Adrenal gland (tissue), 12 donors: Measurements from ENCODE around the gene PAQR7. TPM values are rescaled to one million over a fixed set of nuclear protein-coding genes. Genes with fewer than 3 reads are reported as not detected.

ENCODE experiments used
- DNase-seq, 7 donors: peaks; one replicate each; pipeline ENCODE4 v3.0.0-alpha.2; 2019 to 2020
- H3K27ac ChIP-seq, 5 donors: fragments of 200-600 bp; sonication (generic) in 4 of 5; 1 replicate in 3 of 5; 2 replicates in 2 of 5; pipeline versions ENCODE4 v1.5.1 to v1.8.0; 2016 to 2020; ENCODE audit warnings: mild to moderate bottlenecking in 1 of 5
- H3K27me3 ChIP-seq: fragments of 200-600 bp; 2 replicates; pipeline ENCODE4 v1.8.0; 2021
- H3K36me3 ChIP-seq, 2 donors: fragments of 200-600 bp; replicated peaks in 1 of 2; 1 replicate in 1 of 2; 2 replicates in 1 of 2; pipeline versions ENCODE4 v1.5.1 to v1.8.0; 2018 to 2022
- H3K4me1 ChIP-seq, 2 donors: fragments of 200-600 bp; replicated peaks in 1 of 2; 1 replicate in 1 of 2; 2 replicates in 1 of 2; pipeline versions ENCODE4 v1.5.1 to v1.8.0; 2018 to 2021
- H3K4me3 ChIP-seq, 4 donors: fragments of 200-600 bp; sonication (generic) in 3 of 4; one replicate each; pipeline ENCODE4 v1.5.1; 2016 to 2018
- H3K9me3 ChIP-seq, 3 donors: fragments of 200-600 bp; sonication (generic) in 1 of 3; replicated peaks in 1 of 3; 1 replicate in 2 of 3; 2 replicates in 1 of 3; pipeline versions ENCODE4 v1.5.1 to v1.8.0; 2016 to 2021
- CTCF ChIP-seq, 6 experiments: fragments of 450-650 bp in 4 of 6; fragments of 200-600 bp in 2 of 6; sonication (generic) in 1 of 6; IDR thresholded peaks; 1 replicate in 5 of 6; 2 replicates in 1 of 6; pipeline versions ENCODE4 v1.5.1 to v1.8.0; 2016 to 2021; ENCODE audit warnings: antibody characterized with exemption in 6 of 6, mild to moderate bottlenecking in 2 of 6, moderate library complexity in 1 of 6
- POLR2A ChIP-seq, 2 donors: fragments of 450-650 bp; IDR thresholded peaks; one replicate each; pipeline ENCODE4 v1.6.1; 2017; ENCODE audit warnings: antibody characterized with exemption in 2 of 2, mild to moderate bottlenecking in 2 of 2, moderate library complexity in 1 of 2
- WGBS, 4 donors: extraction: QIAGEN DNeasy Blood & Tissue Kit in 2 of 4; methylation state at CpG; one replicate each; pipeline versions ENCODE4 v1.1.5 to v1.1.7; 2013 to 2017; 5-methylcytosine and 5-hydroxymethylcytosine counted together
- intact Hi-C, 2 donors: fragments of 100-400 bp; cut with DNase I; formaldehyde crosslinking; loops; one replicate each; pipeline versions ENCODE4 v1.14.1 to v1.15.0; 2022 to 2023
- polyA plus RNA-seq, 3 donors: library from polyadenylated mRNA; stranded (reverse); fragments of 200-250 nt in 2 of 3; fragments of 350-450 nt in 1 of 3; fragmentation: Illumina TruSeq in 1 of 3; extraction: RNeasy Lipid Tissue Mini Kit (QIAGEN cat#74804) in 1 of 3; gene quantifications; one replicate each; pipeline ENCODE4 v1.2.3, GENCODE V29; 2013 to 2014
- total RNA-seq, 9 donors: library from RNA; depleted of rRNA in 4 of 9; stranded (reverse); fragments of >200 nt in 4 of 9; fragments of 120-200 nt in 1 of 9; fragmentation: NEBNext Ultra II Directional in 1 of 9; extraction: Animal tissue kit (Norgen Biotek cat#: 25700) in 1 of 9; gene quantifications; one replicate each; pipeline versions ENCODE4 v1.1.0 to v1.2.4, GENCODE V29; 2013 to 2023
- donor health status: healthy with polysubstance abuse.
- donor health status: Bipolar disorder and iron deficiency.
- donor health status: DM: yes; HTN: yes; CAD: no.
- donor health status: DM: no; HTN: no; CAD: no.
- donor health status: DM: no; HTN: no; CAD: no.
- donor health status: DM: yes; HTN: yes; CAD: no.

PAQR7 gene
- total and polyA plus RNA-seq, 12 donors: 19.9 to 71.8 (median 34.0) TPM

DNA sequence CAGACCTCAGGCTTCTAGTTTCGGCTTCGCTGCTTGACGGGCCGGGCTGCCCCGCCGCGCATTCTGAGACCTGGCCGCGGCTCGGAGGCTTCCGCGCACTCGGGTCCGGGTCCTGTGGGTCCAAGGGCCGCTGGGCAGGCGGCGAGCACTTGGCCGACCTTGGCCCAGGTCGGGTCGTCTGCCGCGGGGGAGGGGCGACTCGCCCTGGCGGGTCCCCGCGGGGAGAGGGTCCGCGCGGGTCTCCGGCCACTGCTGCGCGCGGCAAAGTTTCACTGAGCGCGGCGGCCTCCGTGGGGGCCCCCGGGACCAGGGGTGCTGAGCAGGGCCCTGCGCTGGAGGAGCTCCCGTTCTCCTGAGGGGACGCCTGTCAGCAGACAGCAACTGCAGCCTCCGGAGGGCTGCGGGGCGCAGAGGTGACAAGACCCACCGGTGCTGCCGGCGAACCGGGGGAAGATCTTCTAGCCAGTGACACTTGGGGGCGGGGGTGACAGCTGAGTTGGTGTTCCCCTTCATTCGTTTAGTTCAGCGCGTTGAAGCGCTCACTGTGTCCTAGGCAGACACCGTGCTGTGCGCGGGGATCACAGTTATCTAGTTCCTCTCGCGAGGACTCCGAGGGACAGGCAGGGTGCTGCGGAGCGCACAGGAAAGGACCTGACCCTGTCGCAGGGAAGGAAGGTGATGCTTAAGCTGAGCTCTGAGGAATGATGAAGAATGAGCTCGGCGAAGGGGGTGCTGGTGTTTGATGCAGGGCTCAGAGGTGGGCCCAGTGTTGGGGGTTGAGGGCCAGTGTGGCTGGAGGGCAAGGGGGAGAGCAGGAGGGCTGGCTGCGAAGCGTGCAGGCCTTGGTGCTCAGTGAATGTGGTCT lies 55.0 kb downstream of the PAQR7 start:
- Histone ChIP-seq H3K4me1 (peaks cover 37 to 59% of the 10 kb centered on the region in 2 donors), H3K9me3 (no peaks in the 10 kb centered on the region), H3K36me3 (peaks cover 0 to 20% of the 10 kb centered on the region in 2 donors), H3K27me3 (no peaks in the 10 kb centered on the region), H3K4me3 (peak overlapping the region; percentile 26 to 99 (median 82)), H3K27ac (peak overlapping the region; percentile 92 to 98 (median 93))
- WGBS, 4 donors: 1 to 2% (median 1%) methylated on average over 12 to 67 of the region's 67 CpGs
- DNase-seq: peak in 6 of 7 donors; percentile 69 to 89 (median 80)
- intact Hi-C loops: loop anchor here (5.0 to 10.0 kb wide), 3 partner anchors 42 to 174 kb away; partner anchors contain the start of gene PAFAH2 (in 1 of the 2)
- TF ChIP-seq POLR2A (IDR thresholded peaks at IDR 0.05) (peak; percentile 32 to 79), CTCF (IDR thresholded peaks at IDR 0.05) (no peak)

DNA sequence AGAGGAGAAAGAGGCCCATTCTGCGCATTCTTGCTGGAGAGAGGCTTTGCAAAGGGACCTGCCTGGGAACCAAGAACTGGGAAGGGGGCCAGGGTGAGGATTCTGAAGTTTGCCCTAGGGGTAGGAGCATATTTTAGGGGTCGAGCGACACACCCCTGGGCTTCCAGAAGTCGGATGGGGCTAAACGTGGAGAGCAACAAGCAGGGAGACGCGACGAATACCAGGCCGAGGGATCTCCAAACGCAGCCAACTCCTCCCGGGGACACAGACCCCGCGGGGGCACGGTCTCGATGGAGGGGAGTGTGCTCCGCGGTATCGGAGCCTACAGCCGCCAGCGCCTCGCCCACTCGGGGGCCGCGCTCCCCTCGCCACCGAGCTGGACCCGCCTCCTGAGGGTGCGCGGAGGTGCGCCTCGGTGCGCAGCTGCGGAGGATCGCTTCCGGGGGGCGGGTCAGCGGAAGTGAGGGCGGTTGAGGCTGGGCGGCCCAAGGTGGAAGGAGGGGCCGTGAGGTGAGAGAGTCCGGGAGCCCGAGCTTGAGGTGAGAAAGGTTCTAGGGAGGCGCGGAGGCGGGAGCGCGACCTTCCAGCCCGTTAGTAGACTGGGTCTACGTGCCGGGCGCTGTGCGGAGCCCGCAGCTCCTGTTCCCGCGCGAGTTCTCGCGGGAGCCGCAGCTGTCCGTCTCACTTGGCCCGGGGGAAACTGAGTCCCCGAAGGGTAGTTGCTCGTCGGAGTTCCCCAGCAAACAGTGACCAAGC lies 55.8 kb downstream of the PAQR7 start, which contains the start of gene MTFR1L:
Gene MTFR1L, plus strand, starts transcription at position 464 of the 756 bp plus-strand sequence. CDS start 3,151 bp downstream, outside the sequence.
- Histone ChIP-seq H3K27ac (peak within 1 kb of the TSS; percentile 92 to 98 (median 93)), H3K4me3 (peak within 1 kb of the TSS; percentile 26 to 99 (median 82)), H3K36me3 (peaks cover 0 to 22% of the 10 kb centered on the region in 2 donors), H3K27me3 (no peaks in the 10 kb centered on the region), H3K9me3 (no peaks in the 10 kb centered on the region), H3K4me1 (peaks cover 29 to 51% of the 10 kb centered on the region in 2 donors)
- TF ChIP-seq POLR2A (IDR thresholded peaks at IDR 0.05): peak; percentile 17 to 92
- no peak for TF ChIP-seq CTCF (IDR thresholded peaks at IDR 0.05)
- DNase-seq: peak; percentile 90 to 94 (median 91)
- WGBS, 4 donors: 1 to 4% (median 1%) methylated on average over 4 to 64 of the region's 64 CpGs
- intact Hi-C loops: loop anchor here (5.0 to 10.0 kb wide), 3 partner anchors 43 to 175 kb away; partner anchors contain the start of gene PAFAH2 (in 1 of the 2)

DNA sequence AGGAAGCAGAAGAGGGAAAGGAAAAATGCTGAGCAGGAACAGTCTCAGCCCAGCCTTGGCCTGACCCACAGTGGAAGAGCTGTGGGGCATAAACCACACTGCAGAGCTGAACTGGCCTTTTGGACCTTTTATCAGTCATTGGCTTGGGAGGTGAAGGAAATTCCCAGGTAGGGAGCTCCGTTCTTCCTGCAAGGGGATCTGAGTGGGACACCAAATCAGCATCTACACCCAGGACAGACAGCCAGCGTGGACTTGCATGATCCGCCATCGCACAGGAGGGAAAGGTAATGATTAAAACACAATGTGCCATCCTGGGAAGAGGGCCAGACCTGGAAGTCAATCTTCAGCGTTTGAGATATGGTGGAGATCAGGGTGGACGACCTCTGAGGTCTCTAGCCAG lies 56.9 kb downstream of the PAQR7 start:
- H3K27ac ChIP-seq: peak overlapping the region in 3 of 5 donors; percentile 19 to 93 (median 43)
- DNase-seq: peak in 2 of 7 donors; percentile 27 to 64
- peak overlapping the region in 1 of 4 donors; percentile 74 for H3K4me3 ChIP-seq
- intact Hi-C loops: no loop called here
- TF ChIP-seq CTCF (IDR thresholded peaks at IDR 0.05): no peak
- no peak for TF ChIP-seq POLR2A (IDR thresholded peaks at IDR 0.05)
- peaks cover 23 to 41% of the 10 kb centered on the region in 2 donors for H3K4me1 ChIP-seq
- WGBS, 4 donors: 48 to 64% (median 52%) methylated on average over 6 of the region's 6 CpGs
- no peaks in the 10 kb centered on the region for H3K27me3 ChIP-seq
- no peaks in the 10 kb centered on the region for H3K9me3 ChIP-seq
- H3K36me3 ChIP-seq: peaks cover 0 to 25% of the 10 kb centered on the region in 2 donors
